ENCODE data around the gene ANXA7. TPM values are rescaled to one million over a fixed set of nuclear protein-coding genes. Genes with fewer than 3 reads are reported as not detected.

Gene ANXA7
- polyA plus RNA-seq, 3 donors, result 84.6 to 199 (median 173) TPM

GRCh38 chr10:73439605-73440312 lies 25.9 kb upstream of the ANXA7 start:
- no peaks in the 10 kb centered on the region for H4K20me1 ChIP-seq (ENCODE audit: insufficient read depth, low read length)
- H2AFZ ChIP-seq (ENCODE audit: insufficient read depth, low read depth, low read length, poor library complexity, severe bottlenecking), result no peak overlapping the region
- H3K27ac ChIP-seq (ENCODE audit: low read depth in 1 of 2, low read length in 2 of 2), result no peak overlapping the region
- TF ChIP-seq, protein P1, sequence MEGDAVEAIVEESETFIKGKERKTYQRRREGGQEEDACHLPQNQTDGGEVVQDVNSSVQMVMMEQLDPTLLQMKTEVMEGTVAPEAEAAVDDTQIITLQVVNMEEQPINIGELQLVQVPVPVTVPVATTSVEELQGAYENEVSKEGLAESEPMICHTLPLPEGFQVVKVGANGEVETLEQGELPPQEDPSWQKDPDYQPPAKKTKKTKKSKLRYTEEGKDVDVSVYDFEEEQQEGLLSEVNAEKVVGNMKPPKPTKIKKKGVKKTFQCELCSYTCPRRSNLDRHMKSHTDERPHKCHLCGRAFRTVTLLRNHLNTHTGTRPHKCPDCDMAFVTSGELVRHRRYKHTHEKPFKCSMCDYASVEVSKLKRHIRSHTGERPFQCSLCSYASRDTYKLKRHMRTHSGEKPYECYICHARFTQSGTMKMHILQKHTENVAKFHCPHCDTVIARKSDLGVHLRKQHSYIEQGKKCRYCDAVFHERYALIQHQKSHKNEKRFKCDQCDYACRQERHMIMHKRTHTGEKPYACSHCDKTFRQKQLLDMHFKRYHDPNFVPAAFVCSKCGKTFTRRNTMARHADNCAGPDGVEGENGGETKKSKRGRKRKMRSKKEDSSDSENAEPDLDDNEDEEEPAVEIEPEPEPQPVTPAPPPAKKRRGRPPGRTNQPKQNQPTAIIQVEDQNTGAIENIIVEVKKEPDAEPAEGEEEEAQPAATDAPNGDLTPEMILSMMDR (IDR thresholded peaks at IDR 0.05), result no peak
- H3K9me3 ChIP-seq (replicated peaks in 1 of 2; ENCODE audit: control insufficient read depth in 1 of 2, insufficient read depth in 1 of 2, low read length in 2 of 2), result no peaks in the 10 kb centered on the region
- Mint-ChIP-seq H3K9me3 (no peaks in the 10 kb centered on the region), H3K4me1 (no peaks in the 10 kb centered on the region), H3K27ac (peak overlapping the region in 2 of 7 donors; percentile 15 to 50), H3K27me3 (ENCODE audit: low read depth in 3 of 3) (no peaks in the 10 kb centered on the region), H3K36me3 (peaks cover 62 to 73% of the 10 kb centered on the region in 2 donors), H3K4me3 (no peak overlapping the region)
- no peak overlapping the region for H3K4me2 ChIP-seq (replicated peaks; ENCODE audit: extremely low read depth, low read length, poor library complexity, severe bottlenecking)
- no peaks in the 10 kb centered on the region for H3K27me3 ChIP-seq (ENCODE audit: control insufficient read depth in 2 of 2, insufficient read depth in 2 of 2, low read length in 2 of 2)
- WGBS (ENCODE audit: insufficient coverage), result no CpG with 5 or more reads among the region's 1 CpG
- DNase-seq, result no peak
- H3K79me2 ChIP-seq (ENCODE audit: insufficient read depth, low read length), result no peaks in the 10 kb centered on the region
- intact Hi-C loops (cut with micrococcal nuclease), result no loop called here
- no peaks in the 10 kb centered on the region for H3K4me1 ChIP-seq (ENCODE audit: control insufficient read depth in 1 of 2, insufficient read depth in 2 of 2, low read length in 2 of 2)
- H3K9ac ChIP-seq (ENCODE audit: insufficient read depth, low read length, poor library complexity, severe bottlenecking), result no peak overlapping the region
- H3K36me3 ChIP-seq (replicated peaks in 1 of 2; ENCODE audit: control insufficient read depth in 1 of 2, insufficient read depth in 2 of 2, low read length in 2 of 2), result peaks cover 67 to 96% of the 10 kb centered on the region in 2 donors
- H3K4me3 ChIP-seq (replicated peaks in 1 of 3; ENCODE audit: low read depth in 2 of 3, low read length in 3 of 3), result no peak overlapping the region

DNA sequence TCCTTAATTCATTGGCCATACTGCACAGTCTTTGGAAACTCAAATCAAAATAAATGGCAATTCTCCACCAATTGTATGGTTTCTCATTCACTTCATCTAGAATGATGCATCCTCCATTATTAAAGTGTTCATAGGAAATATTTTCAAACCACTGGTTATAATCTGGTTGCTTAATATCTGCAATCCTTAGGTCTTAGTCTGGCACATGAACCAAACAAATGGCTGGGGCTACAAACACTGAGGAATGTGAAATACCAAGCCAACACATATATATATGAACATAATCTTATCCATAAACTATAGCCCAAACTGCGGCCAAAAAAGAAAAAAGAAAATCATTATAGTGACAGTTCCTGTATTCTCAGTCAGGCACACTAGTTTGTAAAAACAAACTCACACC lies 25.2 kb upstream of the ANXA7 start:
- H3K27me3 Mint-ChIP-seq (ENCODE audit: low read depth in 3 of 3), result no peaks in the 10 kb centered on the region
- no peak overlapping the region for H3K27ac ChIP-seq (ENCODE audit: low read depth in 1 of 2, low read length in 2 of 2)
- no peaks in the 10 kb centered on the region for H3K4me1 Mint-ChIP-seq
- H2AFZ ChIP-seq (ENCODE audit: insufficient read depth, low read depth, low read length, poor library complexity, severe bottlenecking), result no peak overlapping the region
- no peaks in the 10 kb centered on the region for H3K79me2 ChIP-seq (ENCODE audit: insufficient read depth, low read length)
- H3K9ac ChIP-seq (ENCODE audit: insufficient read depth, low read length, poor library complexity, severe bottlenecking), result no peak overlapping the region
- no peak overlapping the region for H3K4me3 Mint-ChIP-seq
- H3K36me3 Mint-ChIP-seq, result peaks cover 58 to 72% of the 10 kb centered on the region in 2 donors
- H3K9me3 Mint-ChIP-seq, result no peaks in the 10 kb centered on the region
- H3K27ac Mint-ChIP-seq, result no peak overlapping the region
- no peak overlapping the region for H3K4me2 ChIP-seq (replicated peaks; ENCODE audit: extremely low read depth, low read length, poor library complexity, severe bottlenecking)
- H3K36me3 ChIP-seq (replicated peaks in 1 of 2; ENCODE audit: control insufficient read depth in 1 of 2, insufficient read depth in 2 of 2, low read length in 2 of 2), result peaks cover 65 to 96% of the 10 kb centered on the region in 2 donors
- H3K9me3 ChIP-seq (replicated peaks in 1 of 2; ENCODE audit: control insufficient read depth in 1 of 2, insufficient read depth in 1 of 2, low read length in 2 of 2), result no peaks in the 10 kb centered on the region
- intact Hi-C loops (cut with micrococcal nuclease), result no loop called here
- TF ChIP-seq, protein P1 (IDR thresholded peaks at IDR 0.05), result no peak
- no peak overlapping the region for H3K4me3 ChIP-seq (replicated peaks in 1 of 3; ENCODE audit: low read depth in 2 of 3, low read length in 3 of 3)
- no peaks in the 10 kb centered on the region for H4K20me1 ChIP-seq (ENCODE audit: insufficient read depth, low read length)
- no peak for DNase-seq
- H3K27me3 ChIP-seq (ENCODE audit: control insufficient read depth in 2 of 2, insufficient read depth in 2 of 2, low read length in 2 of 2), result no peaks in the 10 kb centered on the region
- no CpG with 5 or more reads among the region's 1 CpG for WGBS (ENCODE audit: insufficient coverage)
- H3K4me1 ChIP-seq (ENCODE audit: control insufficient read depth in 1 of 2, insufficient read depth in 2 of 2, low read length in 2 of 2), result no peaks in the 10 kb centered on the region

Data from CD14-positive monocyte (primary cell).